Dermis microvascular lymphatic vessel endothelial cell (primary cell): Measurements from ENCODE around the gene MYO1D. TPM values are rescaled to one million over a fixed set of nuclear protein-coding genes. Genes with fewer than 3 reads are reported as not detected.
A peak's percentile ranks its signal among the peaks of the same experiment; 100 is the strongest.

Experiments
- DNase-seq, 2 donors: peaks; one replicate each; pipeline versions ENCODE4 v3.0.0 to v3.0.0-alpha.2; 2010; ENCODE audit warnings: low read depth in 2 of 2
- total RNA-seq: library from RNA; depleted of rRNA; stranded (reverse); fragments of >200 nt; gene quantifications from 2 replicates; pipeline ENCODE4 v1.2.1, GENCODE V29; 2014

The MYO1D gene
- total RNA-seq, 1 donor from 2014 or later = 56.5 TPM

DNA sequence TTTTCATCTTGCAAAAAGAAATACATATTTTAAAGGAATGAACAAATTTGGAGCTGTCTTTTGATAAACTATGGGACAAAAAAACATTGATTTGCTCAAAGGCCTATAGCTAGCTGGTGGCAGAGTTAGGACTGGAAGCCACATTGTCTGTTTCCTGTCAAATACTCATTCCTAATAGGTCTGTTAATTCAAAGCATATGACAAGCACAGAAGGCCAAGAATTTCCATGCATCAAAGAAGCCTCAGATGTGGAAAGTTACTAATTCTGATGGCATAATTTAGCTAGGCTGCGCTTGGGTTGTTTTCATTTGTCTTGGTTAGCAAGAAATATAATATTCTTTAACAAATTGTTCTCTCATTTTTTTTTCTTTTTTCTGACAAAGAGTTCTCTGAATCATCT, 292.1 kb downstream of the MYO1D start:
- no peak for DNase-seq

DNA sequence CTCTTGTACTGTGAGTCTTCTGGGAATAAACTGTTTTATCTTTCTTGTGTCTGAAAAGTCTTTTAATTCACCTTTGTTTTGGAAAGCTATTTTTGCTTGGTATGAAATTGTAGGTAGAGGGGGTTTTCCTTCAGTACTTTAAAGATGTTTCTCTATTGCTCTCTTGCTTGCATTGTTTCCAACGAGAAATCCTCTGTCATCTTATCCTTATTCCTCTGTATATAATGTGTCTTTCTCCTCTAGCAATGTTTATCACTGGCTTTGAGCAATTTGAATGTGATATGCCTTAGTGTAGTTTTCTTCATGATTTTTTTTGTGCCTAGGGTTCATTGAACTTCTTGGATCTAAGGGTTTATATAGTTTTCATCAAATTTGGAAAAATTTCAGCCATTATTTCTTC, 293.9 kb downstream of the MYO1D start:
- DNase-seq = no peak

DNA sequence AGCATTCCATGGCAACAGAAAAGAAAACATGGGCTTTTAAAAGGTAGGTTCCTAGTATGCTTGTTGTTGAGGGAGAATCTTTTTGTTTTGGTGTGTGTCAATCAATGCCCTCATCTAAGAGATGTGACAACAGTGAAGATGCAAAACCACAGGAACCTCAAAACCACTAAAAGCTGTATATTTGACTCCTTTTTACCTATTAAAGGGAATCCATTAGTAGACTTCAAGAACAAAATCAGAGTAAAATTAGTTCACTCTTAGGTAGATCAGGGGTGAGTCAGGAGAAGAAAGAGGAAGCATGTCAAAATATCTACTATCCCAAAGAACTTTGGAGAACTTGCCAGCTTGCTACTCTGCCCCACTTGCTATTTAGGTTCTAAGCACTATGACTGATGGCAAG, 301.1 kb downstream of the MYO1D start:
- no peak for DNase-seq

DNA sequence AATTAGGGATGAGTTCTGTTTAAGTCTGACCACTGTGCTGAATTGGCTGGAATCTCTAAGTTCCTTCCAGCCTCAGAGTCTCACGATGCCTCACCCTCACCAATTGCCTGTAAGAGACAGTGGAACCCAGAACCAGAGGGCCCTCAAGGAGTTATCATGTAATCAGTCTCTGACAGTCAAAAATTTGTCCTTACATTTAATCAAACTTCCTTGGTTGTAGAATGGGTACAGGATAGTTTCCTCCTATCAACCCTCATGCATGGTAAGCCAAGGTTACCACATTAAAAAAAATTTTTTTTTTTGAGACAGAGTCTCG, 306.9 kb downstream of the MYO1D start:
- no peak for DNase-seq

DNA sequence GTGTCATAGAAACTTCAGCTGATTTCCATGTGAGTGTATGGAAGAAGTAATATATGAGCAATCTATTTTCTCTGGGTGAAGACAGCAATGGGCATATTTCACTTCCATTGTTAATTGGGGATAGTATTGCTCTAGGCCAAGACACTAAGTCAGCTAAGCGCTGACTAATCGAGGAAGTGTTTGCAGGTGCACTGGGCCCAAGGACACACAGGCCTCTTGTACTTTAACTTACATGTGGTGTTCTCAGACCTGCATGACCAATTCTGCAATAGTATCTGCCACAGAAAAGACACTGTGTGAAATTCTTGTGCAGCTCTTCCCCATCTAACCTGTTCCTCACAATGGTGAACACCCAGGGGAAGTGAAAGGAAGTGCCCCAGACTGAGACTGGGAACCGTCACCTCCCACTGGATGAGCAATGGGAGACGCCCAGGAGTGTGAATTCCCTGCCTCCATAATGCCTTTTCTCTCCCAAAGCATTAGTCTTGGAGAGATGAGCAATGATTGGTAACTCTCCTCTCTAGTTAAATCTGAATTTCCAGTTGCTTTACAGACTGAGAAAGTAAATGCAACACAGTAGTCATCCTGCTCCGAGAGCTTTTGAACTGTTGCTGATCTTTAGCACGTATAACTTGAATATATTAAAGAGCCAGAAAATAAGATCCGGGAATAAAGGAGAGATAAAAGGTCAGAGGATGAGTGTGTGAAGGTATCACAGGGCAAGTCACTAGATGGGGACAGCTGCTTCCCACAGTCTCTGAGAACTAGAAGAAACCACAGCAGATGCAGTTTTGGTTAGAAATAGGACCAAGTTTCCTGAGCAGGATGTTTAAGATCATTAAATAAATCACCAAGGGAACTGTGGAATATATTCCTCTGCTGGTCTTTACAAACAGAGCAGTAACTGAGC, 307.5 kb downstream of the MYO1D start:
- DNase-seq = peak in 1 of 2 donors; percentile 10

DNA sequence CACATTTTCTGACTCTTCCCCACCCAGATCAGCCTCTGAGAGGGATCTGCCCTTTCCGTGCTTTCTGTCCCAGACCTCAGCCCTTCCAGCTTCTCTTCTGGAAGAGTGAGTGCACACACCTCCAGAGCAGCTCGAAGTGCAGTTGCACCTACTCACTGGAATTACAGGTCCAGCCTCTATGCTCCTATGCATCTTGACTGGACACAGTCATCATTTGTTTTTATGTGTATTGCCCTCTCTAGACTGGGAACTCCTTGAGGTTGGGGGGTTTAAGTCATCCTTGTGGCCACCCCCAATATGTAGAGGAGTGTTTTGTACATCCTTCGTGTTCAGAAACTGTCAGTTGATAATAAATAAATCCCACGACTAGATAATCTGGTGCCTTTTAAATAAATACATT, 308.2 kb downstream of the MYO1D start:
- DNase-seq = no peak

DNA sequence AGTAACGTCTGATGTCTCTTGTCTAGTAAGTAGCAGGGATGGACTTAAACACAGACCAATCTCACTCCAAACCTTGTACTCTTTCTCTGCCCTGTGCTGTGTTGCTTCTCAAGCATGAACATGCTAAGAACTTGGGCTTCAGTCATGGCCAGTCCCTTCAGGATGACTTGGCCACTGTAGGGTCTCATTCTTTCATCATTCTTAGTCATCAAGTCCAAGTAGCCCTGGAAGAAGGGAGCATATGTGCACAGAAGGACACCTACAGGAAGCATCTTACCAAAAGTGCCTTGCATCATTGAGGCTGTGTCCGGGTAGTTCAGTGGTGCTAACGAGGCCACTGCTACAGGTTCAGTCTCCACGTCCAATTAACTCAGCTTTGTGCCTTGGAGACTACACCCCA, 309.4 kb downstream of the MYO1D start:
- DNase-seq = no peak

DNA sequence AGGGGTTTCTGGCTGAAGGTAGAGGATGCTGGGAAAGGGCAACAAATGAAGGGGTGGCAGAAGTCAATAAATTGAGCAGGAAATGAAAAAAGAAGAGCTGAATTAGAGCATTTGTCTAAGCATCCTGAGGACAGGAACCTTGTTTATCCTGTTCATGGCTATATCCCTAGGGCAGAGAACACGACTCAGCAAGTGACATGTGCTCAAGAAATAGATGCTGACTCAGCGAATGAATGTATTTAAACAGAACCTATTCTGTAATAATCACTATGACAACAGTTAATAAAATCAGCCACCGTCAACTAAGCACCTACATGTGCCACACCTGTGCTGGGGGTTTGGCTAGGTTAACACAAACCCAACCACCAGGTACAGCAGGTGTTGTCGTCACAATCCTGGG, 309.8 kb downstream of the MYO1D start:
- DNase-seq = no peak

DNA sequence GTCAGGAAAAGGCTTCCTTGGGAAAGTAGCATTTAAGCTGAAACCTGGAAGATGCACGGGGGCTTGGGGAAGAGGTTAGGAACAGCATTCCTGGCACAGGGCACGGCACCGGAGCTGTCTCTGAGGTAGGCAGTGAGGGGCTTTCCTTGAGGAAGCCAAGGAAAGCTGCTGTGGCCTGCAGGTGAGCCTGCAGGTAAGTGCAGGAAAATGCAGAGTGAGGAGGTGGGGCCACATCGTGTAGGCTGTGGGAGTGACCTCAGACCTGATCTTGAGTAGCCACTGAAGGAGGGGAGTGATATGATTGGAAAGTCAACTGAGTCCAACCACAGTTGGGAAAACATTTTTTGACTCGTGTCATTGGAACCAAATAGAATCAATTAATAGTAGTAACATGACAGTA, 310.6 kb downstream of the MYO1D start:
- DNase-seq = no peak

DNA sequence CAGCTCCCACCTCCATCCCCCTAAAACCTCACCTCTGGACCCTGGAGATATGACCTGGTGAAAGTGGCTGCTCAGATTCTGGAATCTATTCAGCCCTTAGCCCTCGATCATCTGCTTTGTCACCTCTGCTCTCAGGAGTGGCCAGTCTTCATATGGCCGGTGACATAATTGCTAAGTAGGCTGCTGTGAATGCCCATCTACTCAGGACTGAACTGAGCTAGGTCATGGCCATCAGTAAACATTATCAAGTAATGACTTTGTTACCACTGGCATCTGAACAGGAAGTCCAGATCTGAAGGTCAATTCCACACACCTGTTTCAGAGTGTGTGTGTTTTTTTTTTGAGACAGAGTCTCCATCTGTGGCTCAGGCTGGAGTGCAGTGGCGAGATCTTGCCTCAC, 311.5 kb downstream of the MYO1D start:
- DNase-seq = no peak

DNA sequence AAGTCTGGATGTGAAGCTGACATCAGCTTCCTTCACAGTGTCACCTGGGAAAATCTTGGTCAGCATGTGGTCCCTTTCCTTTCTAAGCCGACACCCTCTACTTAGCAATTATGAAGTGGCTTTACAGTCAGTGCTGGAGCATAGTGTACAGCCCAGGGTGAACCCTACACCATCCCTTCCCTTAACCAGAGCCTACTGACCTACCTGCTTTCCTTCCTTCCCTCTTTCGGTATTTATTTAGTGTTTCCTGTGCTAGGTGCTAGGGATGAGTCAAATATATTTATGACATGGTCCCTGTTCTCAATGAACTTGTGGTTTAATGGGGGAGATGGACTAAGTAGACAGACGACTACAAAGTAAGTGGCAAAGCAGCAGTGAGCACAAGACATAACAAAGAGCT, 312.6 kb downstream of the MYO1D start:
- no peak for DNase-seq

DNA sequence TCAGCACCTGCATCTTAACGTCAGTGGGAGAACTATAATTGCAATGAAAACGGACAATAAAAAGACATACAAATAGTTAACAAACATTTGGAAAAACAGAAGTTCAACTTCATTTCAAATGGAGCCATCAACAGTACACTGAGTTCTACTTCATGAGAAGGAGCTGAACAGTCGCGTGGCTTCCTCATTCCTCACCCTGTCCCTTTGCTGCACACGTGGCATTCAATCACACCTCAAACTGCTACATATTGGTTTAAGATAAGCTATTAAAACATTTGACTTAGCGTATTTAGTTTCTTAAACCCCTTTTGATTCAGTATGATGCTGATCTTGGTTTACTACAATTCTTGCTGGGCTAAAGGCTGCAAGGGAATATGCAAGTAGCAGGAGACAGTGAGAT, 313.3 kb downstream of the MYO1D start:
- DNase-seq = no peak

DNA sequence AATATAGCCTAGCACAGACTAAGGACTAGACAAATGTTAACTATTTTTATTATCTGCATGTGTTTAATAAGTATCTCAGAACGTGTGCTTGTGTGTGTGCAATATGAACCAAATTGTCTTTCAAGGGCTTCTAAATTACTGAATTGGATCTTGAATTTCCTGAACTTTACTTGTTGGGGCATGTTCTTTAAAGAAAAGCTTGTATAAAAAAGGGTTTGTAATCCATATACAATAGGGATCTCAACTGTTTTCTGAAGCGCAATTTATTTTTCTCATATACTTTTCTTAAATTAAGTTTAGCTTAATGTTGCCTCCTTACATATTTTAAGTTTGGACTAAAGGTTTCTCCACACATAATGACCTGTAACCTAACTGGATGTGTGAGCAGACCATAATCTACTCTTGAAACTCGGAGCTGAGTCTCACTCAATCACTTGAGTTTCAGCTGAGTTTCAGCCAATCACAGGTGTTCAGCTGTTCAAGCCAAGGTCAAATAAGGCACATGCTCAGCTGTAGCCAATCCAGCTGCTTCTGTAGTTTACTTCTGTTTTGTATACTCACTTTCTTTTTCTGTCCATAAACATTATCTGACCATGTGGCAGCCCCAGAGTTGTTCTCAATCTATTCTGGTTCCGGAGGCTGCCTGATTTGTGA, 317.8 kb downstream of the MYO1D start:
- DNase-seq = no peak

DNA sequence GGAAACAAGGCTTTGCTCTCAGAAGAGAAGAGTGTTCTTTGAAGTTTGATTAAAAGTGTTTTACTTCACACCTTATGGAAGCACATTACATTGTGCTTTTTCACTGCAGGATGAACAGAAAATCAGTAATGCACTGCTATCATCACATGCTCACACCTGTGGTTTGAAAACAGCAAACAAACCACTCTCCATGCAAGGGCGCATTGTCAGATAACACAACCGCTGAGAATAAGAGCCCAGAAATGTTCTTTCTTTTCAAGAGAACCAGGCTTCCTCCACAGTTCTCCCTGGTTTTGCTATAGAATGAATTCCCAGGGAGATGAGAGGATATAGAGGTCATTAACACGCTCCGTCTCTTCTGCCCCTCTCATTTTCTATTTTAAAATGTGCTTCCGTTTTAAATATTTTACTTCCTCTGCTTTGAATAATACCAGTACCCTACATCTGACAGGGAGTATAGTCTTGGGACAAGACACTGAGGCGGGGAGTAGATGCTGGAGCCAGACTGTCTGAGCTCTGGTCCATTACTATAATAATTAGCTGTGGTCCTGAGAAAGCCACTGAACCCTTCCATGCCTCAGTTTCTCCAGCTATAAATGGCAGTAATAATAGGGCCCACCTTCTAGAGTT, 318.5 kb downstream of the MYO1D start:
- DNase-seq = peak in 1 of 2 donors; percentile 28

DNA sequence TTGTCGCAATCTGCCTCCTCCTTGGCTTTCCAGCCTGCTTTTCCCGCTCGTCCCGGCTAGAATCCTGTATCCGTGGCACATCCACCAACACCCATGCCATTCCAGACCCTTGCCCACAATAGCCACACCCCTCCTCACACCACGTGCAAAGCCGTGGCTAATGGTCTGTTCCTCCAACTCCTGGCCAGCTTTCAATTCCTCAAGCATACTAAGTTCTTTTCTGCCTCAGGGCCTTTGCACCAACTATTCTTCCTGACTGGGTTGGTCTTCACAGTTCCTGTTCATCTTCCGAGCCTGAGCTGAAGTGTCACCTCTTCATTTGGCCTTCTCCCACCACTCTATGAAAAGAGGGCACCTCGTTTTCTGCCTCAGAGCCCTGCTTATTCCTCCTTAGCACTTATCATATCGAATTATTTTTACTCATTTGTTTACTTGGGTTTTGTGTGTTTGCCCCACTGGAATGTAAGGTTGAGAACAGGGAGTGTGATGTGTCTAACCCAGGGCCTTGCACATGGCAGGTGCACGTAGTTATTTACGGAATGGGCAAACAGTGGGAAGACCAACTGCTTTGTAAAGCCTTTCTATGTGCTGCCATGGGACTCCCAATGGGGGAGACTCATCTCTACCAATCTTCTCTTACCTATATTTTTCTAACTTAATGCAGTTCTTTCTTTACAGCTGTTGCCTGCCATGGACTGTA, 321.2 kb downstream of the MYO1D start:
- DNase-seq = no peak

DNA sequence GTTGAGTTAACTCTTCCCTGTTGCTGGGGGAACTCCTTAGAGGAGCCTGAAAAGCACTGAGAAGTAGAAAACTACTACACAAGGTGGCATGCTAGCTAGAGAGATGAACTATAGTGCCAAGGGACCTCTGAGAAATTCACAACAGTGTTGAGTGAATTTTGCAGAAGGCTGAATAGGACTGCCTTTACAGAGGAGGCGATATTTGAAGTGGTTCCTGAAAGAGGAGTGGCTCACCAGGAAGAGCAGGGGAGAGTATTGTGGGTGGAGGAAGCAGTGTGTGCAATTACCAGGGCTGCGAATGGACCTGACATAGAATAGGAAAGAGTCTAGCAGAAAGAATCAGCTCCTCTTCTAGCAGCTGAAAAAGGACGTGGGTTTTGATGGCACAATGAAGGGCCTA, 323.8 kb downstream of the MYO1D start:
- no peak for DNase-seq

DNA sequence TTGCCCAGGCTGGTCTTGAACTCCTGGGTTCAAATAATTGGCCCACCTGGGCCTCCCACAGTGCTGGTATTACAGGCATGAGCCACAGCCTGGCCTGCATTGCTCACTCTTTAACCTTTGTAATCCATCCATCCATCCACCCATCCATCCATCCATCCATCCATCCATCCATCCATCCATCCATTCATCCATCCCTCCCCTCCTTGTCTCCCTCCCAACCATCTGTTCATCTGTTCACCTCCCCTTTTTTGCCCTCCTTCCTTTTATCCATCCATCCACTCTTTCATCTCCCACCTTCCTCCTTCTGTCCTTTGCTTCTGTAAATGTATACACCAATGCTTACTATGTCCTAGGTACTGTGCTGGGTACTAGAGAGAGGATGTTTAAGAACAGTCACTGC, 324.6 kb downstream of the MYO1D start:
- DNase-seq = no peak

DNA sequence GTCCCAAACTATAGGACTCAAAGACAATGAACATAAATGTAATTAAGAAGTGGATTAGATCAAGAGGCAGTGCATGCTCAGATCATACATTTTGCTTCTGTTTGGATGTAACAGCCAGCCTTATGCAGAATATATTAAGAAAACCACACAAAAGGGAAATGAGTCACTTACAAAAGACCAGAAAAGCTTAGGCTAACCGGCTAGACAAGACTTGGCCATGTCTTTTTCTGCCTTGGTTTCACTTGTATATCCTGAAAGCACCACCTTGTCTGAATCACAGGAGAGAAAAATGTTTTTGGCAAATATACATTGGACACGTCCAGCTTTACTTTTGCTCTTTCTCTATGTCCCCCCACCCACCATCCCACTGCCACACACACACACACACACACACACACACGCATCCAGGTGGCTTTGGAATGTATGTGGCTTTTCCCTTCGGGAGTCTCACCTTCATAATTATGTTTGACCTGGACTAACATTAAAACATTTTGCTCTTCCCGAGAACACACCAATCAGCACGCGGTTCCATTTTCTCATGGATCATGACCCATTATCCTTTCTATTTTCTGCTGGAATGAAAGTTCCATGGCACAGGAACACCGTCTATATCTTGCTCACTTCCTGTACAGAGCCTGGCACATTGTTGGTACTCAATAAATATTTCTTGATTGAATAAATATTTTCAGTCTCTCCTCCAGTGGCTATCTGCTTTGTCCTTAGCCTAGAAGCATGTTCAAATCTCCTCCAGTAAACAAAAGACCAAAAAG, 325.6 kb downstream of the MYO1D start:
- DNase-seq = peak; percentile 27 to 82

DNA sequence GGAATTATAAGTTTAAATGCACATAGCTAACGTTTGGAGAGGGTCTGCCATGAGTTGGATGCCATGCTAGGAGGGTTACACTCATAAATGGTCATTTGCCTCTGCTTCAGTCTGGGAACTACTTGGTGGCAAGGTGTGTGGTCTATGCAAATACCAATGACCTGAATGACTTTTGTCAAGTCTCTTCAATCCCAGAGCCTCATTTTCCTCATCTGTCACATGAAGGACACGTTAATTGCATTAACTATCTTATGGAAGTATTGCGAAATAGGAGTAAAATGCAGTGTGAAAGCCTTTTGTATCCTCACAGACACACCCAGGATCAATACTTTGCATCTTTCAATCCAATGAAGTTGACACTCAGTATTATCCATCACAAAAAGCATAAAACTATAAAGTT, 327.4 kb downstream of the MYO1D start:
- DNase-seq = no peak

DNA sequence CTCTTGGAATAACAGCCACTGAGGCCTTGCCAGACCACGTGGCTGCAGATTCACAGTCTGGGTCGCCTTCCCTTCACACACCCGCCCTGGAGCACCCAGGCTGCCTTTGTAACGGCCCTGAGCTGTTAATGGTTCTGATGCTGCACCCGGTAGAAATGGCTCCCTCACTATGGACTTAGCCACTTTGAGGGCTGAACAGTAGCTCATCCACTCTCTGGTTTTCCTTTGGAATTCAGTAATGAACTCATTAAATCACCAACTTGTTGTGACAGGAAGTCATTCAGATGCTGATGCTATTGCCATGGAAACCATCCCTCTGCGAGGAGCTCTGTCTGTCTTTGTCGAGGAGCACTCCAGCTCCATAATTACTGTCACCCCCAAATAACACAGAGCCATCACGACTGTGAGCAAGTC, 330.9 kb downstream of the MYO1D start:
- DNase-seq = no peak

DNA sequence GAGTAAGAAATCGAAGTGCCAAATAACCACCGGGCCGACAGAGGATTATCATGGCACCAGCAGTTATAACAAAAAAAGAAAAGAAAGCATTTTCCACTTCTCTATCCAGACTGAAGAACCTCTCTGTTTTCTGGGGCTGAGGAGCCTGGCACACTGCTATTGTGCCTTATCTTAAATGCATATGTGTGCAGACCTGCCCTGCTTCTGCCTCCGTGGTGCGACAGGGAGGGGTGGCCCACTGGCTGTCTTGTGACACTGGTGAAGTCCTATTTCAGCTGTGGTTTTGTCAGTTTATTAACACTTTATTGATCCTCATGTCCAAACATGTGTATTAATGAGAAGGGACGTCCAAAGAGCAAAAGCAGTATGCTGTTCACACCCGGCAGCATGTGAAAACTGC, 334.7 kb downstream of the MYO1D start:
- DNase-seq = no peak
